ENCODE measurements around the gene SRPRA. TPM values are rescaled to one million over a fixed set of nuclear protein-coding genes. Genes with fewer than 3 reads are reported as not detected.

The SRPRA gene
- polyA plus RNA-seq, 1 donor from 2014 or later, result 24.9 TPM

DNA sequence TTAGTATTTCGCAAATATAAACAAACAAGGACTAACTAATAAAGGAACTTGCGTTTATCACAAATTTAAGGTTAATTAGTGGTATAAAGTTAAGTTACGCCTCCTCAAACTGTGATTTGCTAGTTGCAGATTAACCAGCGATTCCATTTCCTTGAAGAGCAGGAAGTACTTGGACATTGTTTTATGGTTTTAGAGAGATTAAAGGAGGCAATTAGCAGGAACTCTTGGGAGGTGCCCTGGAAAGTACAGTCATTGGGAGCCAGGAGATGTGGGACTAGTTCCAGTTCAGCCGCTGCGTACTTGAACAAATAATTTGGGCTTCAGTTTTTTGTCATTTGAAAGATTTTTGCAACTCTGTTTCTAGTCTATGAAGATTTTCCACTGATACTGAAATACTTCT is 53.9 kb downstream of the SRPRA start:
- H3K36me3 ChIP-seq (ENCODE audit: insufficient read depth, low read length), result no peaks in the 10 kb centered on the region
- H3K4me2 ChIP-seq (ENCODE audit: low read length), result no peak overlapping the region
- H3K9me3 ChIP-seq (ENCODE audit: low read length), result no peaks in the 10 kb centered on the region
- no peaks in the 10 kb centered on the region for H4K20me1 ChIP-seq (ENCODE audit: insufficient read depth)
- no peak overlapping the region for H3K9ac ChIP-seq (ENCODE audit: low read length)
- H3F3A ChIP-seq (ENCODE audit: insufficient read depth, low read length, poor library complexity, severe bottlenecking), result no peaks in the 10 kb centered on the region
- no peak overlapping the region for H3K4me3 ChIP-seq (ENCODE audit: low read length)
- H3K79me2 ChIP-seq (replicated peaks; ENCODE audit: insufficient read depth, low read length), result peaks cover 41% of the 10 kb centered on the region
- H3K27ac ChIP-seq (ENCODE audit: low read length), result no peak overlapping the region
- no peaks in the 10 kb centered on the region for H3K27me3 ChIP-seq (ENCODE audit: insufficient read depth, low read depth, low read length)
- no peak overlapping the region for H2AFZ ChIP-seq (ENCODE audit: low read depth, low read length)
- TF ChIP-seq EP300 (conservative IDR thresholded peaks at IDR 0.05; ENCODE audit: poor library complexity, severe bottlenecking), result no peak
- TF ChIP-seq SMC3 (conservative IDR thresholded peaks at IDR 0.05; ENCODE audit: poor library complexity), result no peak
- TF ChIP-seq MXI1 (conservative IDR thresholded peaks at IDR 0.05; ENCODE audit: poor library complexity, severe bottlenecking), result no peak
- no peak for TF ChIP-seq TAF1 (IDR thresholded peaks at IDR 0.05; ENCODE audit: low read depth)
- TF ChIP-seq, protein P1, sequence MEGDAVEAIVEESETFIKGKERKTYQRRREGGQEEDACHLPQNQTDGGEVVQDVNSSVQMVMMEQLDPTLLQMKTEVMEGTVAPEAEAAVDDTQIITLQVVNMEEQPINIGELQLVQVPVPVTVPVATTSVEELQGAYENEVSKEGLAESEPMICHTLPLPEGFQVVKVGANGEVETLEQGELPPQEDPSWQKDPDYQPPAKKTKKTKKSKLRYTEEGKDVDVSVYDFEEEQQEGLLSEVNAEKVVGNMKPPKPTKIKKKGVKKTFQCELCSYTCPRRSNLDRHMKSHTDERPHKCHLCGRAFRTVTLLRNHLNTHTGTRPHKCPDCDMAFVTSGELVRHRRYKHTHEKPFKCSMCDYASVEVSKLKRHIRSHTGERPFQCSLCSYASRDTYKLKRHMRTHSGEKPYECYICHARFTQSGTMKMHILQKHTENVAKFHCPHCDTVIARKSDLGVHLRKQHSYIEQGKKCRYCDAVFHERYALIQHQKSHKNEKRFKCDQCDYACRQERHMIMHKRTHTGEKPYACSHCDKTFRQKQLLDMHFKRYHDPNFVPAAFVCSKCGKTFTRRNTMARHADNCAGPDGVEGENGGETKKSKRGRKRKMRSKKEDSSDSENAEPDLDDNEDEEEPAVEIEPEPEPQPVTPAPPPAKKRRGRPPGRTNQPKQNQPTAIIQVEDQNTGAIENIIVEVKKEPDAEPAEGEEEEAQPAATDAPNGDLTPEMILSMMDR (IDR thresholded peaks at IDR 0.05; ENCODE audit: poor library complexity, severe bottlenecking), result no peak
- TF ChIP-seq POLR2AphosphoS5 (IDR thresholded peaks at IDR 0.05), result no peak
- no peak for TF ChIP-seq EZH2 (IDR thresholded peaks at IDR 0.05; ENCODE audit: borderline replicate concordance, insufficient read depth, low read length, poor library complexity, severe bottlenecking)
- TF ChIP-seq RAD21 (conservative IDR thresholded peaks at IDR 0.05), result no peak
- TF ChIP-seq, protein P2, sequence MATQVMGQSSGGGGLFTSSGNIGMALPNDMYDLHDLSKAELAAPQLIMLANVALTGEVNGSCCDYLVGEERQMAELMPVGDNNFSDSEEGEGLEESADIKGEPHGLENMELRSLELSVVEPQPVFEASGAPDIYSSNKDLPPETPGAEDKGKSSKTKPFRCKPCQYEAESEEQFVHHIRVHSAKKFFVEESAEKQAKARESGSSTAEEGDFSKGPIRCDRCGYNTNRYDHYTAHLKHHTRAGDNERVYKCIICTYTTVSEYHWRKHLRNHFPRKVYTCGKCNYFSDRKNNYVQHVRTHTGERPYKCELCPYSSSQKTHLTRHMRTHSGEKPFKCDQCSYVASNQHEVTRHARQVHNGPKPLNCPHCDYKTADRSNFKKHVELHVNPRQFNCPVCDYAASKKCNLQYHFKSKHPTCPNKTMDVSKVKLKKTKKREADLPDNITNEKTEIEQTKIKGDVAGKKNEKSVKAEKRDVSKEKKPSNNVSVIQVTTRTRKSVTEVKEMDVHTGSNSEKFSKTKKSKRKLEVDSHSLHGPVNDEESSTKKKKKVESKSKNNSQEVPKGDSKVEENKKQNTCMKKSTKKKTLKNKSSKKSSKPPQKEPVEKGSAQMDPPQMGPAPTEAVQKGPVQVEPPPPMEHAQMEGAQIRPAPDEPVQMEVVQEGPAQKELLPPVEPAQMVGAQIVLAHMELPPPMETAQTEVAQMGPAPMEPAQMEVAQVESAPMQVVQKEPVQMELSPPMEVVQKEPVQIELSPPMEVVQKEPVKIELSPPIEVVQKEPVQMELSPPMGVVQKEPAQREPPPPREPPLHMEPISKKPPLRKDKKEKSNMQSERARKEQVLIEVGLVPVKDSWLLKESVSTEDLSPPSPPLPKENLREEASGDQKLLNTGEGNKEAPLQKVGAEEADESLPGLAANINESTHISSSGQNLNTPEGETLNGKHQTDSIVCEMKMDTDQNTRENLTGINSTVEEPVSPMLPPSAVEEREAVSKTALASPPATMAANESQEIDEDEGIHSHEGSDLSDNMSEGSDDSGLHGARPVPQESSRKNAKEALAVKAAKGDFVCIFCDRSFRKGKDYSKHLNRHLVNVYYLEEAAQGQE (IDR thresholded peaks at IDR 0.05; ENCODE audit: borderline replicate concordance), result no peak
- no peaks in the 10 kb centered on the region for H3K9me2 ChIP-seq (ENCODE audit: insufficient read depth, low read length)

DNA sequence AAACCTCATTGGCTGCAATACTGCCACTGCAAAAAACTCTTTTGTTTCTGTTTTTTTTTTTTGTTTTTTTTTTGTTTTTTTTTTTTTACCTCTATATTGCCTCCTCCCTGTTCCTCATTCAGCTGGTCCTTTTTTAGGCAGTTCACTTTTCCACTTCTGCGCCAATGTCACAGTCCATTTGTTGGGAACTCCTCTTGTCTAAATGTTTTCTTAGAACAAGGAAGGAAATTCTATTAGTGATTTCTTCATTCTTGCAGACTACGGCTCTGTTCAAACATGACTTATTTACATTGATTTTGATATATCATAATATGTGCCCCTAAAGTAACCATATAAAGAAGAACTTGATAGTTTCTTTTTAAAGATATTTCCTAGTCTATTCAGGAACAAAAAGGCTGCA is 54.3 kb downstream of the SRPRA start:
- Histone ChIP-seq H3K27me3 (ENCODE audit: insufficient read depth, low read depth, low read length) (no peaks in the 10 kb centered on the region), H2AFZ (ENCODE audit: low read depth, low read length) (no peak overlapping the region), H3K79me2 (replicated peaks; ENCODE audit: insufficient read depth, low read length) (peaks cover 40% of the 10 kb centered on the region), H3K36me3 (ENCODE audit: insufficient read depth, low read length) (no peaks in the 10 kb centered on the region), H3K4me3 (ENCODE audit: low read length) (no peak overlapping the region), H3K9ac (ENCODE audit: low read length) (no peak overlapping the region), H3F3A (ENCODE audit: insufficient read depth, low read length, poor library complexity, severe bottlenecking) (no peaks in the 10 kb centered on the region), H4K20me1 (ENCODE audit: insufficient read depth) (no peaks in the 10 kb centered on the region), H3K27ac (ENCODE audit: low read length) (no peak overlapping the region), H3K9me3 (ENCODE audit: low read length) (no peaks in the 10 kb centered on the region), H3K9me2 (ENCODE audit: insufficient read depth, low read length) (no peaks in the 10 kb centered on the region), H3K4me2 (ENCODE audit: low read length) (no peak overlapping the region)
- TF ChIP-seq MXI1 (conservative IDR thresholded peaks at IDR 0.05; ENCODE audit: poor library complexity, severe bottlenecking) (no peak), EP300 (conservative IDR thresholded peaks at IDR 0.05; ENCODE audit: poor library complexity, severe bottlenecking) (no peak), EZH2 (IDR thresholded peaks at IDR 0.05; ENCODE audit: borderline replicate concordance, insufficient read depth, low read length, poor library complexity, severe bottlenecking) (no peak), POLR2AphosphoS5 (IDR thresholded peaks at IDR 0.05) (no peak), SMC3 (conservative IDR thresholded peaks at IDR 0.05; ENCODE audit: poor library complexity) (no peak), TAF1 (IDR thresholded peaks at IDR 0.05; ENCODE audit: low read depth) (no peak), RAD21 (conservative IDR thresholded peaks at IDR 0.05) (no peak)
- TF ChIP-seq, protein P2 (IDR thresholded peaks at IDR 0.05; ENCODE audit: borderline replicate concordance), result no peak
